Measurements from ENCODE around the gene CDC42SE2.

DNA sequence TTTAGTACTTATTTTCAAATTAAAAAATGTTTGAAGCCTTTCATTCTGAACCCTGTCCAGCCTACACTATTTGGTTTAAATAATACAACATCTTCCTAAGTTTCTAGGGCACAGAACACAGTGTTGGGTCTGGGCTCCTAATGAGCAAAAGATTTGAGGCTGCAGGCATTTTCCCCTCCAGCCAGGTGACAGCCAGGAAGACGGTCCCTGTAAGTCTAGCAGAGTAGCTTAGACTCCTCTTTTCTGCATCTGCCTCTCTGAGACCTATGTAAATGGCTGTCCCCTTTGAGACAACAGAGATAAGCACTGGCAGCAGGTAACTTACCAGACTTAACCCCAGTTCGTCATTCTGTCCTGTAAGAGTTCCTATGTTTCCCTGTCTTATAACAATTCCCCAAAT, 141.8 kb downstream of the CDC42SE2 start:
- TF ChIP-seq, protein P1, sequence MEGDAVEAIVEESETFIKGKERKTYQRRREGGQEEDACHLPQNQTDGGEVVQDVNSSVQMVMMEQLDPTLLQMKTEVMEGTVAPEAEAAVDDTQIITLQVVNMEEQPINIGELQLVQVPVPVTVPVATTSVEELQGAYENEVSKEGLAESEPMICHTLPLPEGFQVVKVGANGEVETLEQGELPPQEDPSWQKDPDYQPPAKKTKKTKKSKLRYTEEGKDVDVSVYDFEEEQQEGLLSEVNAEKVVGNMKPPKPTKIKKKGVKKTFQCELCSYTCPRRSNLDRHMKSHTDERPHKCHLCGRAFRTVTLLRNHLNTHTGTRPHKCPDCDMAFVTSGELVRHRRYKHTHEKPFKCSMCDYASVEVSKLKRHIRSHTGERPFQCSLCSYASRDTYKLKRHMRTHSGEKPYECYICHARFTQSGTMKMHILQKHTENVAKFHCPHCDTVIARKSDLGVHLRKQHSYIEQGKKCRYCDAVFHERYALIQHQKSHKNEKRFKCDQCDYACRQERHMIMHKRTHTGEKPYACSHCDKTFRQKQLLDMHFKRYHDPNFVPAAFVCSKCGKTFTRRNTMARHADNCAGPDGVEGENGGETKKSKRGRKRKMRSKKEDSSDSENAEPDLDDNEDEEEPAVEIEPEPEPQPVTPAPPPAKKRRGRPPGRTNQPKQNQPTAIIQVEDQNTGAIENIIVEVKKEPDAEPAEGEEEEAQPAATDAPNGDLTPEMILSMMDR (conservative IDR thresholded peaks at IDR 0.05; ENCODE audit: low read length) = no peak
- no peak for TF ChIP-seq EZH2phosphoT487 (IDR thresholded peaks at IDR 0.05; ENCODE audit: borderline replicate concordance)

All from Loucy (cell line).